Ramos (cell line): Measurements from ENCODE around the gene TMEM253.

Experiments
- in situ Hi-C: fragments of 300-500 bp; cut with MboI; formaldehyde crosslinking; loops from one replicate; pipeline ENCODE4 v1.14.3; 2022; ENCODE audit warnings: low sequenced_read_pairs; ENCODE audit not compliant: unreplicated experiment

Gene TMEM253

DNA sequence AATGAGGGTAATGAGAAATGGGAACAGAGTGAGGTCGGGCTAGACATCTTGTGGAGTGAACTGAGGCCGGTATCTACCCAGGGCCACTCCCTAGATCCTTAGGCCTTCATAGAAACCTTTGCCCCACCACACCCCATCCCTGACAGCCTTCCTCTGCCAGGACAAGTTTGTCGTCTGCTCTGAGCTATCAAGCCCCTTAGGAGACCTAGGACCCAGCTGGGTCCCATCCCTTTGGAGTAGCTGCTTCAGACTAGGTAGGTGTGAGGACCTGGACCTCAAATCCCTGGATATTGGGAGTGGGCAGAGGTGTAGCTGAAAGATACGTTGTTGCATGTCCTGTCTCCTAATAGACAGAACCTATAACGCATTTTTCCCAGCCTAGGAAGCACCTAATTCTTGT lies at the start of gene TMEM253:
Gene TMEM253, plus strand, starts transcription at position 136 of the 400 bp plus-strand sequence. CDS start 278 bp downstream, outside the sequence.
- in situ Hi-C loops, result no loop called here

DNA sequence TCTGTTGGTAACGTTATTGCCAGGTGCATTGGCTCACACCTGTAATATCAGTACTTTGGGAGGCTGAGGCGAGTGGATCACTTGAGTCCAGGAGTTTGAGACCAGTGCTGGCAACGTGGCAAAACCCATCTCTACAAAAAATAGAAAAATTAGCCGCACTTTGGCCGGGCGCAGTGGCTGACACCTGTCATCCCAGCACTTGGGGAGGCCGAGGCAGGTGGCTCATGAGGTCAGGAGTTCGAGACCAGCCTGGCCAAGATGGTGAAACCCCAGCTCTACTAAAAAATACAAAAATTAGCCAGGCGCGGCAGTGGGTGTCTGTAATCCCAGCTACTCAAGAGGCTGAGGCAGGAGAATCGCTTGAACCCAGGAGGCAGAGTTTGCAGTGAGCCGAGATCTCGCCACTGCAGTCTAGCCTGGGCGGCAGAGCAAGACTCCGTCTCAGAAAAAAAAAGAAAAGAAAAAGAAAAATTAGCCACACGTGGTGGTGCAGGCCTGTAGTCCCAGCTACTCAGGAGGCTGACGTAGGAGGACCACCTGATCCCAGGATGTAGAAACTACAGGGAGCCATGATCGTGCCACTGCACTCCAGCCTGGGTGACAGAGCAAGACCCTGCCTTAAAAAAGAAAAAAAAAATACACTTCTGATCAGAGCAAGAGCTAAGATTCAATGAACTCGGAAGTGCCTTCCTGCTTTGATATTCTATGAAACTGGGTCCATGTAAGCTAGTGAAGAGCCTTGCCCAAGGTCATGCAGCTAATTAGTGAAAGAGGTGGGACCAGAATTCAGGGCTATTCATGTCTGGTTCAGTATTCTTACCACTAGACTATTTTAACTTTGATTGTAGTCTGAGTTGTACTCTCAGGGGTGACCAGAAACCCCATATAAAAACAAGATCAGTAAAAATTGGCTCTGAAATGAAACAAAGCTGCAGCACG lies 47.4 kb upstream of the TMEM253 start:
- in situ Hi-C loops, result no loop called here

DNA sequence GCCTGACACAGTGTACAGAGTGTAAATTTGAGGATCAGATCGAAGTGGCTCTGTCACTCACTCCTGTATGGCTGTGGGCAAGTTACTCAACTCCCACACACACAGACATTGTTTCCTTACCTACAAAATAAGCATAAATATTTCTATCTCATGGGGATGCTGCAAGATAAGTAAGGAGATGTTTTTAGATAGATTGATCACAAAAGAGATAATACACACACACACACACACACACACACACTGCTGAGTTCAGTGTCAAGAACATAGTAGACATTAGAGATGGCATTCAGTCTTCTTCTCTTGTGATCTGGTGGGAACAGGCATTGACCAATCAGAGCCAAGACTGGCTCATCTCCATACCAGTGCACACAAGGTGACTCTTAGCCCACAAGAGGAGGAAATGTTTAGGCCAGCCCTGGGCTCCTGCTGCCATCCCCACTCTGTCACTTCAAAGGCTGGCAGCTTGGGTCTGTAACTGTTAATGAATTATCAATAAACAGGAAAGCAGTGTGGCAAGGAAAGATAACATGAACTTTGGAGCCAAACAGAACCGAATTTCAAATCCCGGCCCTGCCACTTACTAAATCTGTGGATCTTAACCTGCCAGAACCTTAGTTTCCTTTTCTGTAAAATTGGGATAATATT lies 46.6 kb upstream of the TMEM253 start:
- in situ Hi-C loops, result no loop called here

DNA sequence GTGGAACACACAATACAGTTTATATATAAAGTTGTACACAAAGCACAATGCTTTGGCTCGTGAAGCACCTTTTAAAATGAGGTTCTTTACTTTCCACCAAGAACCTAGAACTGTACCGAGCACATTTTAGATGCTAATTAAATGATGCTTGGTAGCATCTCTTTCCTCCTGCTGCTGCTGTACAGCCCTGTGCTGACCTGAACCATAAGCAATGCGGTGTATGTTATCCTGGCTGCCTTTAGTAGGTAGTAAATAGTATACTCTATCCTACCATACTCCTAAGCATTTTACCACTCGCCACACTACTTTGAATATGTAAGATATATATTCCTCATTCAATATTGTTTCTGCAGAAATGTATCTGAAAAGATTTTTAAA lies 46.1 kb upstream of the TMEM253 start:
- in situ Hi-C loops, result no loop called here

DNA sequence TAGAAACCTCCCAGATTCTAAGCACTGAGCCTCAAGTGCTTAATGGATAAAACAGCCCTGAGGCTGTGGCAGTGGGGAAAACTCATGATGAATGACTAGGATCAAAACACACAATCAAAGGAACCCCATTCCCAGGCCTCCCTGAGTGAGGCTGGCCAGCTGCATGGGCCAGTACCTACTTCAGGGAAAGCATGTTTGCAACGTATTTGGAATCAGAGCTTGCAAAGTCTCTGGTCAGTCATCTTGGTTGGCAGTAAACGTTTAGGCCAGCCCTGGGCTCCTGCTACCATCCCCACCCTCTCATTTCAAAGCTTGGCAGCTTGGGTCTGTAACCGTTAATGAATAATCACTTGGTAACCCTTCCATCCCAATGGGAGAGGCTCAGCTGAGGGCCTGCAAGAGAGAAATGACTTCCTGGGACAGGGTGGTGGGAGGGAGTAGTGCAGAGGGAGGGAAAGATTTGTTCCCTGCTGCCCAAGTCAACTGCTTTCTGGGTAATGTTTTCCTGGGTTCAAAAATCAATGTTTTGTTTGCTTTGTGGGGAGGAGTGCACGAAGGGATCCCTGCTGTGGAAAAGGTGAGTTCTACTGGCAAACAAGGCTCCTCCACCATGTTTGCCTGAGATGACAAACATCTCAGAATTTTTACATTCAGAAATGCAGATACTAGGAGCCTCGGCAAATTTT lies 45.3 kb upstream of the TMEM253 start:
- in situ Hi-C loops, result no loop called here

DNA sequence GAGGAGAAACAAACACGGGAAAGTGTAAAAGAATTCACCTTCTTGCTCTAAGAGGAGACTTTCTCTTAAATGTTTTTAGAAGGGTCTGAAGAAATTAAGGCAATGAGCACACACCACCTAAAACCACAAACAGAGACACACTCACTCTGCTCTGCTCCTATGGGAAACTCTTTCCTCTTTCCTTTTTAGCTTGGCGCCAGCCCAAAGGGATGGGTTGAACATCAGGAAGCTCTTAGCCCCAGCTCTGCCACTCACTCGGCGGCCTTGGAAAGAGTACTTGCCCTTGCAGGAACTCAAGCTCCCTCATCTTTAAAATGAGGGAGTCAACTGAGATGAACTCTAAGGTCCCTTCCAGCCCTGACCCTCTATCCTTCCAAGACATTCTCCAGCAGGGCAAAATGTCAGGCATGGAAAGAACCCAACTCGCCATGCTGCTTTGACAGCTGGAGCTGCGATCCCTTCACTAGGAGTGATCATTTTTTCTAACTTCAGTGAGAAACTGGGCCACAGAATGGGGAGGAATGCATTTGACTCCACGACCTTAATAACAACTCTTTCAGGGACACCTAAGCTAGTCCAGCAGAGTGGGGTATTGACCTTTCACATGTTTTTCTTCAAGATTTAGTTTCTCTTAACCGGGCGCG lies 44.2 kb upstream of the TMEM253 start:
- in situ Hi-C loops, result no loop called here

DNA sequence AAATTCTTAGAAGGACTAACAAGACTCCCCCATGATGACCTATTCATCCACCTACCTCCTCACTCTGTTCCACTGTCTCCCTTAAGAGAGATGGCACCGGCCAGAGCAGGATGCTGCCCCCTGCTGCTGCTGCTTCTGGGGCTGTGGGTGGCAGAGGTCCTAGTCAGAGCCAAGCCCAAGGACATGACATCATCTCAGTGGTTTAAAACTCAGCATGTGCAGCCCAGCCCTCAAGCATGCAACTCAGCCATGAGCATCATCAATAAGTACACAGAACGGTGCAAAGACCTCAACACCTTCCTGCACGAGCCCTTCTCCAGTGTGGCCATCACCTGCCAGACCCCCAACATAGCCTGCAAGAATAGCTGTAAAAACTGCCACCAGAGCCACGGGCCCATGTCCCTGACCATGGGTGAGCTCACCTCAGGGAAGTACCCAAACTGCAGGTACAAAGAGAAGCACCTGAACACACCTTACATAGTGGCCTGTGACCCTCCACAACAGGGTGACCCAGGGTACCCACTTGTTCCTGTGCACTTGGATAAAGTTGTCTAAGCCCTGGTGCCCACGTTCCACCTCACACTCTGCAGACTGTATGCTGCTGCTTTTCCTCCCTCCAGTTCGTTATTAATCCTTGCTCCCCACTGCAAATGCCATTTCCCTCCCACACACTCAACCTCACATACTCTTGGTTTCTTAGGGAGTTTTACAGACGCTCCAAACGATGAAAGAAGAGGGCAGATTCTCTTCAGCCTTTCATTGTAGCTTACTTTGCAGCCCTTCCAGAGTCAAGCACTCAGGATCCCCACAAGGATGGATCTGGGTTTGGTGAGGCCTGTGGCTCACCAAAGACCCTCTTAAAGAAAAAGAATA lies 42.8 kb upstream of the TMEM253 start, which contains the start of gene RNASE8:
Gene RNASE8, plus strand, starts transcription at position 20 of the 873 bp plus-strand sequence. Its CDS starts 71 bp downstream, at position 91.
- in situ Hi-C loops, result no loop called here

DNA sequence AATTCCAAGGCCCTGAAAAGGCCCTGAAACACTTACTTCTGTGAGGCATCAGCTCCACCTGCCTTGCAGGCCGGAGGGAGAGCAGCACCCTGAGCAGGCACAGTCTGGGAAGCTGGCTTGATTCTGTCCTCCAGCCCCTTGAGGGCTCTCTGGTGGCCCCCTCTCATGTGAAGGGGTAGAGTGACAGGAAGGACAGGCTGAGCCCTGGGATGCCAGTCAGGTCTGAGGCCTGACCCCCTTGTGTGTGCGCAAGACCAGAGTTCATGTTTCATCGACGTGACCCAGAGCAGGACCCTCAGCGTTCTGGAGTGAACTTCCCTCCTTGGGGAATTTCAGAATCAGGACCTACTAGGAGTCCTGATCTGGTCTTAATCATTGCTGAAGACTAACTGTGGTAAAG lies 42.0 kb upstream of the TMEM253 start:
- in situ Hi-C loops, result no loop called here

DNA sequence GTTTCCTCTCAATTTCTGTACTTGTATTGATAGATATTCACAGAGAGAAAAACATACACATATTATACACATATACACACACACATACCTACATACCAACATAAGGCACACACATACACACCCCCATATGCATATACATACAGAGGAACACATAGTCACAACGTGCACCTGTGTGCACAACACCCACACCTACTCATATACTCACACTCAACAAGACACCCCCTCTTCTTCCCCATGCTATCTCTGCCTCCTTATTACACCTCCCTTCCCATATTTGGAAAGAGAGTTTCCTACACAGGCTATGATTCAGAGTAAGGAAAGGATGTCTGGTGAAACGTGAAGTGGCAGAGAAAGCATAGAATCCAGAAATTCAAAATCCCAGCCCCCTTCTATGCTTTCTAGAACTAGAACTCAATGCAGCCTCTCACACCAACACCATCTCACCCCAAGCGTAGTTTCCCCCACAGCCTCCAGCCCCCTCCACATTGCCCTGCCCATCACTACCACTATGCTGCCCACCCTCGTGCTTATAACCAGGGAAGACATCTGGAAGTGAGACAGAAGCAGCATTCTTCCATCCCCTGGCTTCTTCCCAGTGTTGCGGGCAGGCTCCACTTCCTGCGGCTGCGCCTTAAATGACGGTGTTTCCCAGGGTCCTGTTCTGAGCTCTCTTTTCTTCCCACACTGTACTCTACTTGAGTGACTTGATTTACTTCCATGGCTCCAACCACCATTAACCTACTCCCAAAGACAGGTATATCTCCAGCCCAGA lies 40.8 kb upstream of the TMEM253 start:
- in situ Hi-C loops, result no loop called here

DNA sequence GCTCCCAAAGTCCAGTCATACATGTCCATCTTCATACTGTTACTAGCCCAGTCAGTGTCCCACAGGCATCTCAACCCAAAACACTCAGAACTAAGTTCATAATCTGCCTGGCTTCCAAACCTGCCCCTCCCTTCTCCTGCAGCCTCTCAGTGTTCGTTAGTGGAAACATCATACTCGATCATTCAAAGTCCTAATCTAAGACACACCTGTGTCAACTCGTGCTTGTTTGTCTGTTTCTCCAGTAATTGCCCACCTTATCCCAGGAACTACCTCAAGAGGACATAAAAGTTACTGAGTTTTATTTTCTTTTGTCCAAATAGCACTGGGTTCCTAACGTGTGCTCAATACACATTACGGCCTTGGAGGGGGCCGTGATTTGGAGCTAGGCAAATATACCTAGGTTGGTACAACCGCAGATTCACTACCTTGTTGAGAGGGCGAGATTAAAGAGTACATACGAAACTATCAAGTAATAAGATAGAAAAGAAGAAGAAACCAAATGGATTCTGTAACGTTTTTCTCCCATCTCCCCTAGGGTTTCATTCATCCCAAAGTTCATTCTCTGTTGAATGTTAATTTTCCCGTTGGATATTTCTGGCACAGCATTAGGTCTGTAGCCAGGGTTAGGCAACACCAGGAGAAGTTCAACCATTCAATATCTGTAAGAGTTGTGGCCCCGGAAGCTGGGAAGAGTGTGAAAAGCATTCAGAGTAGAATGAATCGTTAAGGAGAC lies 40.1 kb upstream of the TMEM253 start:
- in situ Hi-C loops, result no loop called here

DNA sequence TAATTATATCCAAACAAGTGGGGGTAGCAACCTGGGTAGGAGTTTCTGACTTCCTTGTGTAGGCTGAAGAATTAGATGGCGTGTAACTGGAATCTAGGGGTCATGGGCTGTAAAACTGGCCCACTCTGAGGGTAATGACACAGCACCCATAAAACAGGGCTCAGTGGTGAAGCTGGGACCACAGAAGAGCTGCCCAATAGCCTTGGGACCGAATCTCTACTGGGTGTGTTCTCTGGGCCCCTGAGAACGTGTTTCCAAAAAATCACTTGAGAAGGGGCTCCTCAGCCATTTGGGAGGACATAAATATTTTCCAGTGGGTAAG lies 39.6 kb upstream of the TMEM253 start:
- in situ Hi-C loops, result no loop called here

DNA sequence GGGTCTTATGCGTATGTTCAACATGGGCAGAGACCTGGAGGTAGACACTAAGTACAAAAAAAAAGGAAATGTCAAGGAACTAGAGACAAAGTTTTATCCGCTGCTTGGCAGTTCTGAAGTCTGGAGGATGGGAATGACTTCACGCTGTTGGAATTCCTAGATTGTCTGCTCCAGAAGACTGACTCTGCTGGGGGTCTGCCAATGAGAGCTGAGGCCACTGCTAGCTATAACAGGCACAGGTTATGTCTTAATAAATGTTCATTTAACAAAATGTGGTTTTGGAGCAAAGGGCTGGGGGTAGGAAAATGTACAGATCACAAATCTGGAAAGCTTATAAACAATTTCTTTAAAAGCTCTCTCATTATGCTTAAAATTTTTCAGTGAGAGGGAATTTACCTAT lies 37.4 kb upstream of the TMEM253 start:
- in situ Hi-C loops, result no loop called here

DNA sequence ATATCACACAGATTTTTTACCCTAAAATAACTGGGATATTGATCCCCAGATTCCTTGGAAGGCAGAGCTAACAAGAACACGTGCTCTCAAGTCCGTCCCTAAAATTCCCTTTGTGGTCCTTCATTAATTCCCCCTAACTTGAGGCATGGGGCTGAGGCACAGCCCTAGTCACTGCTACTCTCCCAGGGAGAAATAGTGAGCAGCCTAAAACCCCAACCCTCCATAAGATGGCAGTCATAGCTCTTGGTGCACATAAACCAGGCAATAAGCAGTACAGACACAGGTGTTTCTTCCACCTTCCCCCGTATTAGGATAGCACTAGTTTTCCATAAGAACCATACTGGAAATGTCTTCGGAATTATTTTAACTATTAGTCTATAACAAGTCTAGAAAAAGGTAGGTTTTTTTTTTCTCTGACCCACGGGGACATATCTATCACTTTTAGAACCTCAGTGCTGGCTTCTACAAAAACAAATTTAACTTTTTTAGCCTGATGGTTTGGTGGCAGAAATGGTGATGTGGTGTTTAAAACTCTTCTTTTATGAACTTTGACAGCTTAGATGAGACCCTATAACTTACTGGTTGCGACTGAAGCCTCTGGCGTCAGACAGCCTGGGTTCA lies 33.9 kb upstream of the TMEM253 start:
- in situ Hi-C loops, result no loop called here

DNA sequence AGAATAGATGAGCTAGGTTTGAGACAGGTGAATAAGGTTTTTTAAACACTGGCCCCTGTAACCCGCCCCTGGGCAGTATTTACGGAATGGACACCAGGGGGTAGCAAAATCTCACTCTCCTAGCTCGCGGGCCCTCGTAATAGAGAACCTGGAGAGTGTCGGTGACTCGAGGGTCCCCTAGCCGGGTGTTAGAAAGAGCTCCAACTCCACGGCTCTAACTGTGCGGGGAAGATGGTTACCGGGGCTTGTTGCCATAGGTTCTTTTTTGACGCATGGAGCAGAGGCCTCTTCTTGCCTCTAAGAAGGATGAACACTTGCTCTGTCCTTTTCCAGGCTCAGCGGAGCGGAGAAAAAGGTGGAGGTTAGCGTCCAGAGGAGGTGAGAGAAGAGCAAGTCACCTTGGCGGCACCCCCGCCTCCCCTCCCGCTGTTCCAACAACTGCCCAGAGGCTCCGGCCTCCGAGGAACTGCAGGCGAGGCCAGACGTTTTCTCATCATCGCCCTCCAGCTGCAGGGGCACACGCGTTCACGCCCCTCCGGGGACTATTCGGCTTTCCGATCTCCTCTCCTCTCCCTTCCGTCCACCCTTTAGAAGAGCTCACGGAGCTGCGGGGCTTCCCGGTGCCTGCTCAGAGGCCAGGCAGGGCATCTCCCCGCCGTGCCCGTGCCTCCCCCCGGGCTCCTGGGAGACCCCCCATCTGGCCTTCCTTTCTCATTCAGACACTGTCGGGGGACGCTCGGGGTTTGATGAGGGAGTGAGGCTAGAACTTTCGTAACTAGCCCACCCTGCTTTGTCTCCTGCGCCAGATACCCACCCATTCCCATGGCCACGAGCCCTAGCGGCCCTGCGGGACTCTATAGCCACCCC lies 32.1 kb upstream of the TMEM253 start:
- in situ Hi-C loops, result no loop called here

DNA sequence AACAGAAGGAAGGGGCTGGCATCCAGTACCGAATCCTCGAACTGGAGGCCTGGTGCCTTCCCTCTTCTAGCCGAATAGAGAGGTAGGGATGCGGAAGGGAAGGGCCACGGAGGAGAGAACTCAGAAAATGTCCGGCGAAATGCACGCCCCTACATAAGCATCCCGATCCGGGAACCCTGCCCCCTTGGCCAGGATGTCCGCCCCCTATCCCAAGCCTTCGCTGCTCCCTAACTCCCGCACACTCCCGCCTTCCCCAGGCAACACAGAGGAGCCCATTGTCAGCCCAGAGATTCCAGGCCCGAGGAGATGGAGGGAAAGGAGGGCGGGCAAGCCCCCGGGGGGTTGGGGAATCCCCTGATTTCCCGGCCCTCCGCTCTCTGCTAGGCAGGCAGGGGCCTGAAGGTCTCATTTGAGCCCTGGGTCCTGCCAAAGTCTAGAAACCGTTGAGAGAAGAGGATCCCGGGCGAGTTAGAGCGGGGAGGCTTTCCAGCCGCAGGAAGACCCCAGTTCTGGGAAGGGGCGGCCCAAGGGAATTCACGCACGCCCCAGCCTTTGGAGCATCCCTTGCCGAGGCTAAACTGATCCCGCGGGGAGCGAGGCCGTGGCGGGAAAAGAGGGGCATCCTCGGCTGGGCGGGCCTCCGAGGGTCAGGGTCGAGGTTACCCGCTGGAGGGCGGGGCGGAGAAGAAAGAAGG lies 31.3 kb upstream of the TMEM253 start:
- in situ Hi-C loops, result no loop called here

DNA sequence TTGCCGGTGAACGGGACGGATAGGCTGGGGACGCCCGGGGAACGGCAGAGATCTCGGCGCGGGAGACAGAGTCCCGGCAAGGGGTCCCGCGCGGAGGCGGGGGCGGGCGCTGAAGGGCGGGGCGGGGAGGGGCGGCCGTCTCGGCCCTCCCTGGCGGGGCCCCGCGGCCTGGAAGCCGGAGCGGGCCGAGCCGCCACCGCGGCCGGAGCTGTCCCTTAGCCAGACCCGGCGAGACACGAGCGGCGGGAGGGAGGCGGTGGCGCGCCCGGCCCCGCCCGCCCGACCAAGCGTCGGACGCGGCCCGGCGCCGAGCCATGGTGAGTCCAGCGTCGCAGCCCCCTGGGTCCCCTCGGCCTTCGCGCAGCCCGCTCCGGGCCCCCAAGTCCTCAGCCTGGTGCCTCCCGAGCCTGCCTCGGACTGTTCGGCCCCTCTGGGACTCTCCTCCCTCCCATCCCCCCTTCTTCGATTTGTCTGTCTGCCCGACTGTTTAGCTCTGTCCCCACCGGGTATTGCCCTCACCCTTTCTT lies 30.7 kb upstream of the TMEM253 start, which contains the start of gene ARHGEF40:
Gene ARHGEF40, plus strand, starts transcription at position 222 of the 527 bp plus-strand sequence. Its CDS starts 93 bp downstream, at position 315.
- in situ Hi-C loops, result no loop called here
